HepG2 (cell line): ENCODE results near the gene TMEM107. TPM values are rescaled to one million over a fixed set of nuclear protein-coding genes. Genes with fewer than 3 reads are reported as not detected.
A peak's percentile ranks its signal among the peaks of the same experiment; 100 is the strongest.

ENCODE experiments used
- CREM ChIP-seq, 2 experiments: sonication (generic) in 1 of 2; formaldehyde crosslinking in 1 of 2; IDR thresholded peaks; 2 replicates each; pipeline versions ENCODE4 v1.4.0 to v1.6.1; 2016 to 2020; ENCODE audit warnings: antibody characterized with exemption in 1 of 2, mild to moderate bottlenecking in 1 of 2, missing genetic modification reagents in 1 of 2
- DDIT3 ChIP-seq: sonication (generic); formaldehyde crosslinking; IDR thresholded peaks from 2 replicates; pipeline ENCODE4 v1.4.0; 2020; ENCODE audit warnings: mild to moderate bottlenecking, missing genetic modification reagents
- GPN1 ChIP-seq: sonication (generic); formaldehyde crosslinking; IDR thresholded peaks from 2 replicates; pipeline ENCODE4 v1.5.1; 2020; ENCODE audit warnings: missing genetic modification reagents, borderline replicate concordance
- HIC2 ChIP-seq: sonication (generic); formaldehyde crosslinking; IDR thresholded peaks from 2 replicates; pipeline ENCODE4 v1.9.0; 2022; ENCODE audit warnings: low read depth, missing genetic modification reagents
- HMG20B ChIP-seq: conservative IDR thresholded peaks from 2 replicates; pipeline ENCODE4 v1.6.1; 2016; ENCODE audit warnings: missing genetic modification reagents, missing compliant biosample characterization
- HOXA3 ChIP-seq: sonication (generic); formaldehyde crosslinking; IDR thresholded peaks from 2 replicates; pipeline ENCODE4 v1.5.0; 2020; ENCODE audit warnings: missing genetic modification reagents
- MYC ChIP-seq: sonication (generic); formaldehyde crosslinking; IDR thresholded peaks from 2 replicates; pipeline ENCODE4 v1.9.0; 2021; ENCODE audit warnings: missing genetic modification reagents, borderline replicate concordance
- PHF21A ChIP-seq: sonication (generic); formaldehyde crosslinking; IDR thresholded peaks from 2 replicates; pipeline ENCODE4 v1.5.0; 2020; ENCODE audit warnings: mild to moderate bottlenecking, missing genetic modification reagents
- POLR2AphosphoS2 ChIP-seq: IDR thresholded peaks from 2 replicates; pipeline ENCODE4 v1.6.1; 2011; ENCODE audit warnings: low read depth, low read length, improper control_type of control experiment
- SMAD9 ChIP-seq: sonication (generic); formaldehyde crosslinking; IDR thresholded peaks from 2 replicates; pipeline ENCODE4 v1.5.1; 2020; ENCODE audit warnings: mild to moderate bottlenecking, missing genetic modification reagents
- SNAI1 ChIP-seq: sonication (generic); formaldehyde crosslinking; IDR thresholded peaks from 2 replicates; pipeline ENCODE4 v1.5.0; 2020; ENCODE audit warnings: mild to moderate bottlenecking, missing genetic modification reagents, borderline replicate concordance
- SP140L ChIP-seq: sonication (generic); formaldehyde crosslinking; IDR thresholded peaks from 2 replicates; pipeline ENCODE4 v1.4.0; 2020; ENCODE audit warnings: missing genetic modification reagents, borderline replicate concordance
- TEF ChIP-seq: sonication (generic); formaldehyde crosslinking; IDR thresholded peaks from 2 replicates; pipeline ENCODE4 v1.5.0; 2020; ENCODE audit warnings: missing genetic modification reagents
- TMF1 ChIP-seq: sonication (generic); formaldehyde crosslinking; IDR thresholded peaks from 2 replicates; pipeline ENCODE4 v1.8.1; 2022; ENCODE audit warnings: low read depth, missing genetic modification reagents
- TRAFD1 ChIP-seq: sonication (generic); formaldehyde crosslinking; IDR thresholded peaks from 2 replicates; pipeline ENCODE4 v1.5.1; 2020; ENCODE audit warnings: missing genetic modification reagents, mild to moderate bottlenecking, borderline replicate concordance
- ZBTB2 ChIP-seq: sonication (generic); formaldehyde crosslinking; IDR thresholded peaks from 2 replicates; pipeline ENCODE4 v1.8.0; 2022; ENCODE audit warnings: low read depth, missing genetic modification reagents
- ZC3H4 ChIP-seq: sonication (generic); formaldehyde crosslinking; IDR thresholded peaks from 2 replicates; pipeline ENCODE4 v1.4.0; 2020; ENCODE audit warnings: missing genetic modification reagents, borderline replicate concordance
- ZNF317 ChIP-seq: sonication (generic); formaldehyde crosslinking; IDR thresholded peaks from 2 replicates; pipeline ENCODE4 v1.5.0; 2020; ENCODE audit warnings: mild to moderate bottlenecking, missing genetic modification reagents
- ZNF331 ChIP-seq: sonication (generic); formaldehyde crosslinking; IDR thresholded peaks from 2 replicates; pipeline ENCODE4 v1.4.0; 2020; ENCODE audit warnings: missing genetic modification reagents
- ZNF543 ChIP-seq: sonication (generic); formaldehyde crosslinking; IDR thresholded peaks from 2 replicates; pipeline ENCODE4 v1.4.0; 2020; ENCODE audit warnings: mild to moderate bottlenecking, missing genetic modification reagents
- ZNF552 ChIP-seq: sonication (generic); formaldehyde crosslinking; IDR thresholded peaks from 2 replicates; pipeline ENCODE4 v1.9.0; 2022; ENCODE audit warnings: missing genetic modification reagents, mild to moderate bottlenecking, borderline replicate concordance
- polyA plus RNA-seq, 8 experiments: library from polyadenylated mRNA; depleted of rRNA in 3 of 8; stranded (reverse) in 7 of 8; unstranded in 1 of 8; fragments of >200 nt; fragmentation: Illumina TruSeq in 4 of 8; extraction: Trizol in 4 of 8; gene quantifications; 2 replicates each; pipeline versions ENCODE4 v1.2.1 to v1.2.3, GENCODE V29; 2011 to 2016; ENCODE audit warnings: low read depth in 4 of 8, missing spikeins in 1 of 8, mixed read lengths in 1 of 8; ENCODE audit not compliant: insufficient read depth in 1 of 8
- total RNA-seq, 5 experiments: library from RNA; depleted of rRNA; stranded (reverse); fragments of >200 nt; fragmentation: Illumina TruSeq; extraction: Trizol; gene quantifications; 2 replicates each; pipeline ENCODE4 v1.2.3, GENCODE V29; 2016; ENCODE audit warnings: low read depth in 1 of 5

TMEM107 gene
- total and polyA plus RNA-seq, 2 of the 13 experiments (the other 11 are each of a cell fraction or from before 2014, with no cell fraction given): 7.2 to 15.3 TPM

GRCh38 chr17:8173056-8173870 is 2.9 kb downstream of the TMEM107 start (continued):
- TF ChIP-seq ZBTB2 (CRISPR knock-in tag): peak; percentile 73
- TF ChIP-seq ZNF317 (CRISPR knock-in tag): peak; percentile 93
- peak; percentile 100 for TF ChIP-seq POLR2AphosphoS2
- peak; percentile 76 for TF ChIP-seq SP140L (CRISPR knock-in tag)
- peak; percentile 83; the same call in 1 of the 2 replicates for TF ChIP-seq TEF (CRISPR knock-in tag)
- peak; percentile 98 for TF ChIP-seq ZNF331 (CRISPR knock-in tag)
- TF ChIP-seq TMF1: peak; percentile 85
- no peak for TF ChIP-seq GPN1 (CRISPR knock-in tag)
- TF ChIP-seq HIC2: no peak
- TF ChIP-seq TRAFD1 (CRISPR knock-in tag): no peak
- TF ChIP-seq ZNF552 (CRISPR knock-in tag): 0 out of 2 replicates have a peak, but pooled peaks have one; percentile 26
- peak; percentile 88; the same call in 1 of the 2 replicates for TF ChIP-seq DDIT3 (CRISPR knock-in tag)
- no peak for TF ChIP-seq SMAD9 (CRISPR knock-in tag)
- TF ChIP-seq SNAI1 (CRISPR knock-in tag): 0 out of 2 replicates have a peak, but pooled peaks have one; percentile 63
- TF ChIP-seq PHF21A (CRISPR knock-in tag): peak; percentile 71
- peak; percentile 92 for TF ChIP-seq CREM (IDR thresholded peaks at IDR 0.05)
- TF ChIP-seq CREM (CRISPR knock-in tag; IDR thresholded peaks at IDR 0.05): no peak; the same call in 1 of the 2 replicates
- TF ChIP-seq HMG20B (CRISPR knock-in tag): peak; percentile 86
- TF ChIP-seq ZC3H4 (CRISPR knock-in tag): peak; percentile 100
- TF ChIP-seq ZNF543: 0 out of 2 replicates have a peak, but pooled peaks have one; percentile 25
- peak; percentile 91 for TF ChIP-seq HOXA3 (CRISPR knock-in tag)
- peak; percentile 49; the same call in 1 of the 2 replicates for TF ChIP-seq MYC (CRISPR knock-in tag)
